Mucosa of descending colon (tissue), 3 donors: ENCODE measurements around the gene MEIS2. TPM values are rescaled to one million over a fixed set of nuclear protein-coding genes. Genes with fewer than 3 reads are reported as not detected.

ENCODE experiments used
- ATAC-seq: fragments of 200-7000 bp; cut with Tn5 transposase; one replicate; pipeline ENCODE4 v1.9.1; 2020; ENCODE audit warnings: mild to moderate bottlenecking, moderate library complexity
- DNase-seq, 3 donors: peaks; one replicate each; pipeline ENCODE4 v3.0.0-alpha.2; 2020
- H3K36me3 ChIP-seq: fragments of 200-600 bp; one replicate; pipeline ENCODE4 v1.8.0; 2021; ENCODE audit warnings: low read depth, mild to moderate bottlenecking
- H3K4me1 ChIP-seq: fragments of 200-600 bp; one replicate; pipeline ENCODE4 v1.8.0; 2021; ENCODE audit warnings: low read depth, mild to moderate bottlenecking
- H3K4me3 ChIP-seq: fragments of 200-600 bp; one replicate; pipeline ENCODE4 v1.8.0; 2021; ENCODE audit warnings: mild to moderate bottlenecking
- H3K9me3 ChIP-seq: fragments of 200-600 bp; one replicate; pipeline ENCODE4 v1.8.0; 2021; ENCODE audit warnings: mild to moderate bottlenecking
- CTCF ChIP-seq: fragments of 200-600 bp; IDR thresholded peaks from one replicate; pipeline ENCODE4 v1.8.0; 2022; ENCODE audit warnings: antibody characterized with exemption, mild to moderate bottlenecking
- intact Hi-C, 2 donors: fragments of 100-400 bp; cut with DNase I in 1 of 2; cut with micrococcal nuclease in 1 of 2; formaldehyde crosslinking; loops; one replicate each; pipeline versions ENCODE4 v1.11.0 to v1.11.1; 2022; cut with DNase I, micrococcal nuclease
- total RNA-seq, 3 donors: library from RNA; stranded (reverse); fragmentation: NEBNext Ultra II Directional in 2 of 3; extraction: Animal tissue kit (Norgen Biotek cat#: 25700) in 2 of 3; gene quantifications; one replicate each; pipeline versions ENCODE4 v1.2.1 to v1.2.4, GENCODE V29; 2021 to 2023
- donor health status: DM: no; HTN: no; CAD: no; lungs with moderate emphysema.
- donor health status: DM: no; HTN: no; CAD: no.
- donor health status: DM: no; HTN: yes; CAD: no.

MEIS2 gene
- total RNA-seq, 3 donors from 2014 or later, result 3.8 to 93.3 (median 8.9) TPM

- Histone ChIP-seq H3K4me3 (no peak overlapping the region), H3K9me3 (no peaks in the 10 kb centered on the region), H3K4me1 (no peaks in the 10 kb centered on the region), H3K36me3 (no peaks in the 10 kb centered on the region)
- intact Hi-C loops, result no loop called here
- no peak for ATAC-seq
- DNase-seq, result no peak
- no peak for TF ChIP-seq CTCF
Observed at GRCh38 chr15:36953346-36953745, 147.0 kb downstream of the MEIS2 start.

GRCh38 chr15:36951731-36952247 lies 148.6 kb downstream of the MEIS2 start:
- no peak for TF ChIP-seq CTCF
- Histone ChIP-seq H3K4me3 (no peak overlapping the region), H3K9me3 (no peaks in the 10 kb centered on the region), H3K36me3 (no peaks in the 10 kb centered on the region), H3K4me1 (no peaks in the 10 kb centered on the region)
- ATAC-seq (no peak), DNase-seq (no peak)
- intact Hi-C loops, result no loop called here

- ATAC-seq, result no peak
- no peak for DNase-seq
- no peak for TF ChIP-seq CTCF
- intact Hi-C loops, result no loop called here
- no peaks in the 10 kb centered on the region for H3K36me3 ChIP-seq
- H3K4me3 ChIP-seq, result no peak overlapping the region
- no peaks in the 10 kb centered on the region for H3K4me1 ChIP-seq
- H3K9me3 ChIP-seq, result no peaks in the 10 kb centered on the region
Observed at GRCh38 chr15:36950371-36950770, 150.0 kb downstream of the MEIS2 start.

- DNase-seq, result no peak
- ATAC-seq, result no peak
- Histone ChIP-seq H3K36me3 (no peaks in the 10 kb centered on the region), H3K4me3 (no peak overlapping the region), H3K9me3 (no peaks in the 10 kb centered on the region), H3K4me1 (no peaks in the 10 kb centered on the region)
- intact Hi-C loops, result no loop called here
- TF ChIP-seq CTCF, result no peak
Observed at GRCh38 chr15:36948982-36949381, 151.4 kb downstream of the MEIS2 start.

GRCh38 chr15:36947035-36947719 lies 153.2 kb downstream of the MEIS2 start:
- ATAC-seq, result no peak
- no peak overlapping the region for H3K4me3 ChIP-seq
- H3K9me3 ChIP-seq, result no peaks in the 10 kb centered on the region
- no peaks in the 10 kb centered on the region for H3K36me3 ChIP-seq
- TF ChIP-seq CTCF, result no peak
- no peaks in the 10 kb centered on the region for H3K4me1 ChIP-seq
- no peak for DNase-seq
- intact Hi-C loops, result no loop called here
